Thyroid gland (tissue), 4 donors: ENCODE data around the gene PARPBP. TPM values are rescaled to one million over a fixed set of nuclear protein-coding genes. Genes with fewer than 3 reads are reported as not detected.
"Not testable (repeated sequence)": the region's sequence is repeated elsewhere in the genome, so short reads cannot be mapped to it uniquely, and the experiment has no call there.

Source experiments
- DNase-seq, 2 donors: peaks; one replicate each; pipeline ENCODE4 v3.0.0-alpha.2; 2019
- H3K27ac ChIP-seq, 3 donors: fragments of 200-600 bp; sonication (generic); 1 replicate in 2 of 3; 2 replicates in 1 of 3; pipeline ENCODE4 v1.5.1; 2016 to 2019; ENCODE audit warnings: mild to moderate bottlenecking in 1 of 3, moderate library complexity in 1 of 3
- H3K27me3 ChIP-seq: fragments of 200-600 bp; sonication (generic); one replicate; pipeline ENCODE4 v1.5.1; 2019
- H3K36me3 ChIP-seq, 2 donors: fragments of 200-600 bp; sonication (generic); one replicate each; pipeline ENCODE4 v1.5.1; 2016 to 2019
- H3K4me1 ChIP-seq, 2 donors: fragments of 200-600 bp; sonication (generic); one replicate each; pipeline ENCODE4 v1.5.1; 2017 to 2019
- H3K4me3 ChIP-seq, 3 donors: fragments of 200-600 bp; sonication (generic); replicated peaks in 1 of 3; 1 replicate in 2 of 3; 2 replicates in 1 of 3; pipeline ENCODE4 v1.5.1; 2016; ENCODE audit warnings: mild to moderate bottlenecking in 1 of 3
- H3K9me3 ChIP-seq: fragments of 200-600 bp; sonication (generic); one replicate; pipeline ENCODE4 v1.5.1; 2017
- CTCF ChIP-seq, 6 experiments: fragments of 200-600 bp in 3 of 6; fragments of 450-650 bp in 3 of 6; sonication (generic) in 3 of 6; IDR thresholded peaks; one replicate each; pipeline ENCODE4 v1.5.1; 2016 to 2019; ENCODE audit warnings: antibody characterized with exemption in 6 of 6, mild to moderate bottlenecking in 2 of 6, inconsistent platforms in 1 of 6, moderate library complexity in 1 of 6
- POLR2A ChIP-seq, 2 donors: fragments of 450-650 bp; IDR thresholded peaks; one replicate each; pipeline ENCODE4 v1.6.1; 2017; ENCODE audit warnings: antibody characterized with exemption in 2 of 2, mild to moderate bottlenecking in 2 of 2, moderate library complexity in 1 of 2
- WGBS, 2 donors: methylation state at CpG; one replicate each; pipeline ENCODE4 v1.1.5; 2017; 5-methylcytosine and 5-hydroxymethylcytosine counted together
- intact Hi-C: fragments of 100-400 bp; cut with DNase I; formaldehyde crosslinking; loops from one replicate; pipeline ENCODE4 v1.15.1; 2023
- total RNA-seq, 4 donors: library from RNA; depleted of rRNA; stranded (reverse); fragments of >200 nt; gene quantifications; one replicate each; pipeline ENCODE4 v1.2.3, GENCODE V29; 2016

PARPBP gene
- total RNA-seq, 4 donors from 2014 or later, result 0.98 to 3.9 (median 2.5) TPM

- H3K4me3 ChIP-seq, result no peak overlapping the region
- intact Hi-C loops, result no loop called here
- peaks cover 0 to 14% of the 10 kb centered on the region in 2 donors for H3K36me3 ChIP-seq
- TF ChIP-seq POLR2A (IDR thresholded peaks at IDR 0.05) (no peak), CTCF (IDR thresholded peaks at IDR 0.05) (no peak)
- no peak for DNase-seq
- no peaks in the 10 kb centered on the region for H3K27me3 ChIP-seq
- 65 to 82% methylated on average over 2 of the region's 2 CpGs for WGBS, 2 donors
- H3K27ac ChIP-seq, result no peak overlapping the region
- H3K4me1 ChIP-seq, result peaks cover 4 to 6% of the 10 kb centered on the region in 2 donors
- no peaks in the 10 kb centered on the region for H3K9me3 ChIP-seq
Observed at GRCh38 chr12:102114212-102114611, 5.8 kb upstream of the PARPBP start.

DNA sequence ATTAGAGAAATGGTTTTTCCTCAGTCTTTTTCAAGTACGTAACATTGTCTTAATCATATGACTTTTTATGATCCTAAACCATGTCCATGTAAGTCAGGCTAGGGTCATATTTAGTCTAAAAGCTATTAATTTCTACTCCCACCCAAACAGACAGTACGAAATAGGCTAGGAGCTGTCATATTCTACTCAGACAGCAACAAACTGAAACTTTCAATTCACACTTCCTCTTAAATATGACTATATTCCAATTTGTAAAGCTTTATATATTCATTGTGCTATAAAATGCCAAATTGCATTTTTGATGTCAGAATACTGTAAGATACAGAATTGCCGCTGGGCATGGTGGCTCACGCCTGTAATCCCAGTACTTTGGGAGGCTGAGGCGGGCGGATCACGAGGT, 3.6 kb upstream of the PARPBP start:
- Histone ChIP-seq H3K36me3 (peaks cover 0 to 10% of the 10 kb centered on the region in 2 donors), H3K9me3 (no peaks in the 10 kb centered on the region), H3K27ac (no peak overlapping the region), H3K4me1 (peaks cover 12% of the 10 kb centered on the region in 2 donors), H3K4me3 (no peak overlapping the region), H3K27me3 (no peaks in the 10 kb centered on the region)
- DNase-seq, result no peak
- intact Hi-C loops, result no loop called here
- WGBS, 2 donors, result 90 to 98% methylated on average over 7 of the region's 7 CpGs
- no peak for TF ChIP-seq CTCF (IDR thresholded peaks at IDR 0.05)
- no peak for TF ChIP-seq POLR2A (IDR thresholded peaks at IDR 0.05)

- no peaks in the 10 kb centered on the region for H3K9me3 ChIP-seq
- no peaks in the 10 kb centered on the region for H3K27me3 ChIP-seq
- TF ChIP-seq POLR2A (IDR thresholded peaks at IDR 0.05) (no peak), CTCF (IDR thresholded peaks at IDR 0.05) (no peak)
- peaks cover 0 to 8% of the 10 kb centered on the region in 2 donors for H3K36me3 ChIP-seq
- WGBS, 2 donors, result 82 to 89% methylated on average over 2 of the region's 2 CpGs
- H3K27ac ChIP-seq, result no peak overlapping the region
- intact Hi-C loops, result no loop called here
- no peak overlapping the region for H3K4me3 ChIP-seq
- no peak for DNase-seq
- peaks cover 12% of the 10 kb centered on the region in 2 donors for H3K4me1 ChIP-seq
Observed at GRCh38 chr12:102118874-102119273, 1.1 kb upstream of the PARPBP start.

- 6 to 7% methylated on average over 4 of the region's 4 CpGs for WGBS, 2 donors
- intact Hi-C loops, result no loop called here
- no peak for TF ChIP-seq CTCF (IDR thresholded peaks at IDR 0.05)
- no peak for TF ChIP-seq POLR2A (IDR thresholded peaks at IDR 0.05)
Observed at GRCh38 chr12:102120564-102120873, 536 bp downstream of the PARPBP start.

DNA sequence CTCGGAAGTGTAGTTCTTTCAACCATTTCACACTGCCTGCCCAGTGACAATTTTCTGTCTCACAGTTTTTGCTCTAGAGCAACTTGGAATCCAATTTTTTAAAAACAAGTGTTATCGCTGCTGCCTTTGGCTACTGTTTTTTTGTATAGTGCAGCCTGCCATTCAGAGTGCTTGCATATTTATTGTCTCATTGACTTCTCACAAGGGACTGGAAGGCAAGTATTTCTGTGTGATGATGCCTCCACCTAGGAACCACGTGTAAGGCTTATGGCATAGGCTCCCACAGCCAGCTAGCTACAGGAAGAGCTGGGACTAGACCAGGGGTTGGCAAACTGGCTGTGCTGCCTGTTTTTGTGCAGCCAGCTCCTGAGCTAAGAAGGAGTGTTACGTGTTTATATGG, 903 bp downstream of the PARPBP start:
- H3K4me1 ChIP-seq, result peaks cover 12% of the 10 kb centered on the region in 2 donors
- no peak overlapping the region for H3K27ac ChIP-seq
- no peak for DNase-seq
- WGBS, 2 donors, result 33 to 35% methylated on average over 4 of the region's 4 CpGs
- intact Hi-C loops, result no loop called here
- peaks cover 0 to 4% of the 10 kb centered on the region in 2 donors for H3K36me3 ChIP-seq
- TF ChIP-seq POLR2A (IDR thresholded peaks at IDR 0.05) (no peak), CTCF (IDR thresholded peaks at IDR 0.05) (no peak)
- no peaks in the 10 kb centered on the region for H3K9me3 ChIP-seq
- H3K27me3 ChIP-seq, result no peaks in the 10 kb centered on the region
- no peak overlapping the region for H3K4me3 ChIP-seq

More at GRCh38 chr12:102120564-102120873, 536 bp downstream of the PARPBP start:
- Histone ChIP-seq H3K9me3 (no peaks in the 10 kb centered on the region), H3K4me1 (peaks cover 12% of the 10 kb centered on the region in 2 donors), H3K27ac (no peak overlapping the region), H3K27me3 (no peaks in the 10 kb centered on the region), H3K36me3 (peaks cover 0 to 4% of the 10 kb centered on the region in 2 donors), H3K4me3 (peak overlapping the region in 2 of 3 donors; percentile 7 to 73)
- DNase-seq, result no peak

- WGBS, 2 donors, result 86 to 94% methylated on average over 2 of the region's 2 CpGs
- H3K36me3 ChIP-seq, H3K9me3 ChIP-seq, H3K27me3 ChIP-seq, intact Hi-C loops, H3K4me3 ChIP-seq, H3K27ac ChIP-seq, DNase-seq: not testable (repeated sequence)
- H3K4me1 ChIP-seq, result peaks cover 12% of the 10 kb centered on the region in 2 donors
Observed at GRCh38 chr12:102121328-102121727, 1.3 kb downstream of the PARPBP start.

- intact Hi-C loops, H3K27me3 ChIP-seq, H3K27ac ChIP-seq, H3K4me1 ChIP-seq, H3K4me3 ChIP-seq, H3K9me3 ChIP-seq, H3K36me3 ChIP-seq, DNase-seq: not testable (repeated sequence)
- WGBS, 2 donors, result 94 to 95% methylated on average over 3 of the region's 3 CpGs
Observed at GRCh38 chr12:102130720-102131119, 10.7 kb downstream of the PARPBP start.

DNA sequence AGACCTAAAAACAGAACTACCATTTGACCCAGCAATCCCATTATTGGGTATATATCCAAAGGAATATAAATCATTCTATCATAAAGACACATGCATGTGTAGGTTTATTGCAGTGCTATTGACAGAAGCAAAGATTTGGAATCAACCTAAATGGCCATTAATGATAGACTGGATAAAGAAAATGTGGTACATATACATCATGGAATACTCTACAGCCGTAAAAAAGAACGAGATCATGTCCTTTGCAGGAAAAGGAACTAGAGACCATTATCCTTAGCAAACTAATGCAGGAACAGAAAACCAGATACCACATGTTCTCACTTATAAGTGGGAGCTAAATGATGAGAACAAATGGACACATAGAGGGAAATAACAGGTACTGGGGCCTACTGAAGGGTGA, 11.5 kb downstream of the PARPBP start:
- intact Hi-C loops, DNase-seq, H3K4me3 ChIP-seq, H3K4me1 ChIP-seq, H3K27ac ChIP-seq, H3K9me3 ChIP-seq, H3K36me3 ChIP-seq, H3K27me3 ChIP-seq: not testable (repeated sequence)
- 97 to 99% methylated on average over 2 of the region's 2 CpGs for WGBS, 2 donors
